H1 (cell line): ENCODE results near the gene SERPINB11. TPM values are rescaled to one million over a fixed set of nuclear protein-coding genes. Genes with fewer than 3 reads are reported as not detected.

Experiments used
- CHD7 ChIP-seq: fragments of 300-600 bp; sonication (generic); IDR thresholded peaks from 2 replicates; pipeline ENCODE4 v1.7.1; 2012; ENCODE audit warnings: low read length, moderate library complexity, mild to moderate bottlenecking, inconsistent platforms; ENCODE audit not compliant: insufficient replicate concordance
- KDM5A ChIP-seq: fragments of 200-600 bp; IDR thresholded peaks from 2 replicates; pipeline ENCODE4 v1.7.1; 2012; ENCODE audit warnings: mild to moderate bottlenecking, low read length, inconsistent platforms, mixed read lengths
- POU5F1 ChIP-seq: IDR thresholded peaks from 2 replicates; pipeline ENCODE4 v1.6.1; 2011; ENCODE audit warnings: low read depth, mild to moderate bottlenecking, low read length, moderate library complexity
- SAP30 ChIP-seq: fragments of 300-600 bp; sonication (generic); IDR thresholded peaks from 2 replicates; pipeline ENCODE4 v1.7.1; 2012; ENCODE audit warnings: low read length, moderate library complexity, mild to moderate bottlenecking, inconsistent platforms; ENCODE audit not compliant: insufficient read depth, insufficient replicate concordance
- polyA plus RNA-seq, 7 experiments: library from polyadenylated mRNA; depleted of rRNA in 3 of 7; stranded (reverse) in 5 of 7; unstranded in 2 of 7; fragments of >200 nt in 5 of 7; fragments of 200-250 nt in 2 of 7; gene quantifications; 1 replicate in 5 of 7; 2 replicates in 1 of 7; 4 replicates in 1 of 7; pipeline versions ENCODE4 v1.2.1 to v1.2.3, GENCODE V29; 2011 to 2013; ENCODE audit warnings: missing spikeins in 2 of 7, mixed read lengths in 2 of 7
- total RNA-seq: library from RNA; stranded (reverse); fragmentation: NEBNext Ultra II Directional; extraction: Animal tissue kit (Norgen Biotek cat#: 25700); gene quantifications from 2 replicates; pipeline ENCODE4 v1.2.1, GENCODE V29; 2021

Gene SERPINB11
- total and polyA plus RNA-seq, 2 of the 8 experiments (the other 6 are each of a cell fraction or from before 2014, with no cell fraction given): not detected

- no peak for TF ChIP-seq CHD7
- TF ChIP-seq POU5F1: no peak
- no peak for TF ChIP-seq KDM5A
- no peak for TF ChIP-seq SAP30
These were observed 46.7 kb downstream of the SERPINB11 start (continued) for GRCh38 chr18:63749489-63749888.
